ENCODE data around the gene NCBP3.

DNA sequence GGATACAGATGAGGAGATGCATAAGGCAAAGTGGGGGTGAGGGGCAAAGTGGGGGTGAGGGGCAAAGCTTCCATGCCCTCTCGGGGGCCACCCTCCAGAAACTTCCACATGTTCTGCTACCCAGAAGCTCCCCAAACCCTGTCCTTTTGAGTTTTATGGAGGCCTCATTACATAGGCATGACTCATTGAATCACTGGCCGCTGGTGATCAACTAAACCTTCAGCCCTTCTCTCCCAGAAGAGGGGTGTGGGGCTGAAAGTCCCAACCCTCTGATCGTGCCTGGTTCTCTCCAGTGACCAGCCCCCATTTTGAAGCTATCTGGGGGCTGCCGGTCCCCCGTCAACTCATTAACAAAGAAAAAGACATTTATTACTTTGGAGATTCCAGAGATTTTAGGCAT is 72.5 kb downstream of the NCBP3 start:
- TF ChIP-seq RAD21 (IDR thresholded peaks at IDR 0.05) (no peak), CTCF (IDR thresholded peaks at IDR 0.05; ENCODE audit: low read depth, low read length, missing input control) (no peak), FOXA2 (IDR thresholded peaks at IDR 0.05) (no peak), EGR1 (IDR thresholded peaks at IDR 0.05; ENCODE audit: low read depth in 2 of 2) (no peak), YY1 (IDR thresholded peaks at IDR 0.05) (no peak), TAF1 (conservative IDR thresholded peaks at IDR 0.05) (no peak), ZBTB33 (IDR thresholded peaks at IDR 0.05) (no peak)
- TF ChIP-seq, protein P1, sequence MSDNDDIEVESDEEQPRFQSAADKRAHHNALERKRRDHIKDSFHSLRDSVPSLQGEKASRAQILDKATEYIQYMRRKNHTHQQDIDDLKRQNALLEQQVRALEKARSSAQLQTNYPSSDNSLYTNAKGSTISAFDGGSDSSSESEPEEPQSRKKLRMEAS (IDR thresholded peaks at IDR 0.05): no peak
- TF ChIP-seq, protein P2, sequence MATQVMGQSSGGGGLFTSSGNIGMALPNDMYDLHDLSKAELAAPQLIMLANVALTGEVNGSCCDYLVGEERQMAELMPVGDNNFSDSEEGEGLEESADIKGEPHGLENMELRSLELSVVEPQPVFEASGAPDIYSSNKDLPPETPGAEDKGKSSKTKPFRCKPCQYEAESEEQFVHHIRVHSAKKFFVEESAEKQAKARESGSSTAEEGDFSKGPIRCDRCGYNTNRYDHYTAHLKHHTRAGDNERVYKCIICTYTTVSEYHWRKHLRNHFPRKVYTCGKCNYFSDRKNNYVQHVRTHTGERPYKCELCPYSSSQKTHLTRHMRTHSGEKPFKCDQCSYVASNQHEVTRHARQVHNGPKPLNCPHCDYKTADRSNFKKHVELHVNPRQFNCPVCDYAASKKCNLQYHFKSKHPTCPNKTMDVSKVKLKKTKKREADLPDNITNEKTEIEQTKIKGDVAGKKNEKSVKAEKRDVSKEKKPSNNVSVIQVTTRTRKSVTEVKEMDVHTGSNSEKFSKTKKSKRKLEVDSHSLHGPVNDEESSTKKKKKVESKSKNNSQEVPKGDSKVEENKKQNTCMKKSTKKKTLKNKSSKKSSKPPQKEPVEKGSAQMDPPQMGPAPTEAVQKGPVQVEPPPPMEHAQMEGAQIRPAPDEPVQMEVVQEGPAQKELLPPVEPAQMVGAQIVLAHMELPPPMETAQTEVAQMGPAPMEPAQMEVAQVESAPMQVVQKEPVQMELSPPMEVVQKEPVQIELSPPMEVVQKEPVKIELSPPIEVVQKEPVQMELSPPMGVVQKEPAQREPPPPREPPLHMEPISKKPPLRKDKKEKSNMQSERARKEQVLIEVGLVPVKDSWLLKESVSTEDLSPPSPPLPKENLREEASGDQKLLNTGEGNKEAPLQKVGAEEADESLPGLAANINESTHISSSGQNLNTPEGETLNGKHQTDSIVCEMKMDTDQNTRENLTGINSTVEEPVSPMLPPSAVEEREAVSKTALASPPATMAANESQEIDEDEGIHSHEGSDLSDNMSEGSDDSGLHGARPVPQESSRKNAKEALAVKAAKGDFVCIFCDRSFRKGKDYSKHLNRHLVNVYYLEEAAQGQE (IDR thresholded peaks at IDR 0.05): no peak
